ENCODE measurements around the gene CLOCK.

Gene CLOCK

DNA sequence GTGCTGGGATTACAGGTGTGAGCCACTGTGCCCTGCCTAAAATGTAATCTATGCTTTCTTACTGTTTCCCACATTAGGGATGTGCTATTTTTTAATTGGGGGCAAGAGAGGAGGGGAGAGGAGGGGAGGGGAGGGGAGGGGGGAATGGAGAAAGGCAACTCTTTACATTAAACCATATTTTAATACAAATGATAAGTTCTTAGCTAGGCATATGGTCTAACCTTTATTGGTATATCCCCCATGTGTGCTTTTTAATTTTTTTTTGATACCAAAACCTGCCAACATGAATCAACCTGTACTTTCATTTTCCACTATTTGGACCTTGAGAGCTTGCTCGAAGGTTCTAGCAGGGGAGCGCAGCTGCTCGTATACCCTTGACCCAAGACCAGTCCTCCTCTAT is 6.4 kb downstream of the CLOCK start:
- DNase-seq (ENCODE audit: low read depth in 1 of 2, low spot score in 1 of 2), result no peak

DNA sequence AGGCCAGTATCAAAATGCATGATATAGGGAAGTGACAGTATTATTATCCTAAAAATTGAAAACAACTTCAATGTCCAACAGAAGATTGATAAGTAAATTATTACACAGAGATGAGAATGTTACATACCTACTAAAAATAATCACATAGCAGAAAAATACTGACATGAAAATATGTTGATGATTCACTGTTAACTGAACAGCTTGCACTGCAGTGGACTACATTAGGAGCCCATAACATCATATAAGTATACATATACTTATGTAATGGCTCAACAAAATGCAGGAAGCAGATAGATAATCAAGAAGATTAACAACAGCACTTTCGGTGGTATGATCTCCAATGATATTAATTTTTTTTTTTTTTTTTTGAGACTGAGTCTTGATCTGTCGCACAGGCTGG is 7.1 kb downstream of the CLOCK start:
- DNase-seq (ENCODE audit: low read depth in 1 of 2, low spot score in 1 of 2), result no peak

DNA sequence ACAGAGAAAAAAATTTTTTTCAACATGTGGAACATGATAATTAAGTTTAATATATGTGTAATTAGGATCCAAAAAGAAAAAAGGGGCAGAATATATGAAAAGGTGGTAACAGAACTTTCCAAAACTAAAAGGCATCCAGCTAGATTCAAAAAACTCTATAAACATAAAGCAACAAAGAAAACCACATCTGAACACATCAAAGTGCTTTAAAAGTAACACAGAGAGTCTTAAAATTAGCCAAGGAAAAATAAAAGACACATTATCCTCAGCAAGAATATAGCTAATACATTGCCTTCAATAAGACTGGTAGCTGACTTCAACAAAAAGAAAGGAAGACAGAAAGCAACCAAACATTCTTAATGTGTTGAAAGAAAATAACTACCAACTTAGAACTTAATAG is 8.2 kb downstream of the CLOCK start:
- no peak for DNase-seq (ENCODE audit: low read depth in 1 of 2, low spot score in 1 of 2)

DNA sequence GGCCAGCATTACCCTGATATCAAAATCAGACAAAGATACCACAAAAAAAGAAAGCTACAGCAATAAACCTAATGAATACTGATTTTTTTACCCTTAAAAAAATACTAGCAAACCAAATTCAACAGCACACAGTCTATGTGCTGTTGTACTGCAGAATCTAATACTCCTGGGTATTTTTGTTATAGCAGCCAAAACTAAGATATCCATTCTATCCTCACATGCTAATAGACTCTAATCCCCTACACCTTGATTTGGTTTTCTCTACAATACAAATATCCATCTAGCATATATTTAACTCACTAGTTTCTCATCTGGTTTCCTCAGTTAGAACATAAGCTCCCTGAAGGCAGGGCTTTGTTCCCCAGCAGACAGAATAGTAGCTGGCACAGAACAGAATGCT is 12.4 kb downstream of the CLOCK start:
- DNase-seq (ENCODE audit: low read depth in 1 of 2, low spot score in 1 of 2), result no peak

DNA sequence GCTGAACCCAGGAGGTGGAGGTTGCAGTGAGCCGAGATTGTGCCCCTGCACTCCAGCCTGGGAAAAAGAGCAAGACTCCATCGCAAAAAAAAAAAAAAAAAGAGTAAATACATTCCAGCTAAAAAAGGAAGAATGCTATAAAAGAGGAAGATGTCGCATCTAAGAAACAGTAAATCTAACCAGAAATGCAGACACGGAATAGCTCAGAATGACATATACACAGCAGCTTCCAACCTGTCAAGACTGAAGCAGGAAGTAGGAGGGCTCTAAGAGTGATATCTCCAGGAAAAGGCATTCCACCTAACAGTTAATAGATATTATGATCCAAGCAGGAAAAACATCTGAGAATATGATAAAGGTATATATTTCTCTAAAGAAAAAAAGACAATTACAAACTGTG is 16.0 kb downstream of the CLOCK start:
- DNase-seq (ENCODE audit: low read depth in 1 of 2, low spot score in 1 of 2), result no peak

DNA sequence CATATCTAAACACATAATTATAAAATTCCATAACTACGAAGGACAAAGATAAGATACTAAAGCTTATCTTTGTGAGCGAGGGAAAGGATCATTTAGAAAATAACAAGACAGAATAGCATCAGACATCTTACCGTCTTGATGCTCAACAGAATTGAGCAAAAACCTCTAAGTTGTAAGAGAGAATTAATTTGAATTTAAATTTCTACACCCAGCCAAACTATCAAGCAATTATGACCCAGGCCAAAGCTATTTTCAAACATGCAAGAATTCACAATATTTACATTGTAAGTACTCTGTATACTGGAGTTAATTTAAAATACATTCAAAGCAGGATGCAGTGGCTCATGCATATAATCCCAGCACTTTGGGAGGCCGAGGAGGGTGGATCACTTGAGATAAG is 16.5 kb downstream of the CLOCK start:
- DNase-seq (ENCODE audit: low read depth in 1 of 2, low spot score in 1 of 2), result no peak

DNA sequence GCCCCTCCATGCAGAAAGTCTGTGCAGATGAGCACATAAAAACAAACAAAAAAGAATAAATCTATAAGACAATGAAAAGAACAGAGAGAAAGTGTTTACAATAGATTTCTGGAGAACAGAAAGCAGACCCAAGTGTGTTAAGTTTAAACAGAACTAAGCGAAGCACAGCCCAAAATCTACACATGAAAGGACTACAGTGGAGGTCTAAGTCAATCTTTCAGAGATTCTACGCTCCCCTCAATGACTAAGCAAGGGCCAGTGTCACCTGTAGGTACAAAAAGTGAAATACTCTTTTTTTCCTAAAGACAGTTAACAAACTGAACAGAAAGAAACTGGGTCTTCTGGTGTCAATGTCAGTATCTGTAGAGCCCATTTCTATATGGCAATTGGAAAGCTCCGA is 18.2 kb downstream of the CLOCK start:
- DNase-seq (ENCODE audit: low read depth in 1 of 2, low spot score in 1 of 2), result no peak

DNA sequence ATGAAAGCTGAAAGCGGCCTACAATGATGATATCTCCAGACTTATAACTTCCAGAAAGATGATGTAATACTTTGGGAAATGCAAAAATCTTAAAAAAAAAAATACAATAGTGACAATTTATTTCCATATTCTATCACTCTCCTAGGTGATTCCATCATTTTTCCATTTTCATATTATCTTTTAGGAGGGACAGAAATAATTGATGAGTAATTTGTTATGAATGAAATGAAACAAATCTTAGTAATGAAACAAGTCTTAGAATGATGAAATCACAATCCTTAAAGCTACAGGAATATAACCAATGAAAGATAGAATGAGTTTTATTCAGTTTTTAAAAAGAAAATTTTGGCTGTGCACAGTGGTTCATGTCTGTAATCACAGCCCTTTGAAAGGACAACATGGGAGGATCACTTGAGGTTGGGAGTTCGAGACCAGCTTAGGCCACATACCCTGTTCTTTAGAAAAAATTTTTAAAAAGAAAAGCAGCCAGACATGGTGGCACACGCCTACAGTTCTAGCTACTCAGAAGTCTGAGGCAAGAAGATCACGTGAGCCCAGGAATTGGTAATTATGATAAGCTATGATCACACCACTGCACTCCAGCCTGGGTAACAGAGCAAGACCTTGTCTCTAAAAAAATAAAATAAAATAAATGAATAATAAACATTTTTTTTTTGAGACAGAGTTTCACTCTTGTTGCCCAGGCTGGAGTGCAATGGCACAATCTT is 21.7 kb downstream of the CLOCK start:
- no peak for DNase-seq (ENCODE audit: low read depth in 1 of 2, low spot score in 1 of 2)

DNA sequence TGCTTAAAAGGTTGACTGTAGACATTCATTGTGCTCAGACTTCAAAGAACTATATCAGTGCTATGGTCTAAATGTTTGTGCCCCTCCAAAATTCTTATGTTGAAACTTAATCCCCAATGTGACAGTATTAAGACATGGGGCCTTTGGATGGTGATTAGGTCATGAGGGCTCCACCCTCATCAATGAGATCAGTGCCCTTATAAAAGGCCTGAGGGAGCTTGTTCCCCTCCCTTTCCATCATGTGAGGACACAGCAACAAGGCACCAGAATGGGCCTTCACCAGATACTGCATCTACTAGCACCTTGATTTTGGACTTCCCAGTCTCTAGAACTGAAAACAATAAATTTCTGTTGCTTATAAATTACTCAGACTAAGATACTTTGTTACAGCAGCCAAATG is 28.3 kb downstream of the CLOCK start:
- no peak for DNase-seq (ENCODE audit: low read depth in 1 of 2, low spot score in 1 of 2)

DNA sequence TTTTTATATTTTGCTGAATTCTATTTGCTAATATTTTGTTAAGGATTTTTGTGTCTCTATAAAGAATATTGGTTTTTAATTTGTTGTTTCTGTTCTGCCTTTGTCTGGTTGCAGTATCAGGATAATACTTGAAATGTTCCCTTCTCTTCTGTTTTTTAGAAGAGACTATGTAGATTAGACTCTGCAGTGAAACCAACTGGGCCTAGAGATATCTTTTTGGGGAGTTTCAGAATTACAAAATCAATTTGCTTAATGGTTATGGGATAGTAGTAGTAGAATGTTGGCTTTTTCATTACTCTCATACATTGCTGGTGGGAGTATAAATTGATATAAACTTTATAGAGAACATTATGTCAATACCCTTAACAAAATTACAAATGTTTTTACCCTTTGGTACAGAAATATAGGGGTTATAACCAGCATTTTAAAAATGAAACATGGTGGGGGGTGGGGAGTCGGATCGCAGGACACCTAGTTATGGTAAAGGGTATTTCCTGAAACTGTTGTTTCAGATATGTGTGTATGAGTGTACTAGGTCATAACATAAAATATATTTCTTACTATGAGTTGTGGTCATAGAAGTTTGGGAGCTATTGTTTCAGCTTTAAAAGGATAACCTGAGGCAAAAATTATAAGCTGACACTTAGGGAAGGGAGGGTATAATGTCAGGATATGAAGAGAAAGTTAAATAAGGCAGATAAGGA is 29.0 kb downstream of the CLOCK start:
- no peak for DNase-seq (ENCODE audit: low read depth in 1 of 2, low spot score in 1 of 2)

DNA sequence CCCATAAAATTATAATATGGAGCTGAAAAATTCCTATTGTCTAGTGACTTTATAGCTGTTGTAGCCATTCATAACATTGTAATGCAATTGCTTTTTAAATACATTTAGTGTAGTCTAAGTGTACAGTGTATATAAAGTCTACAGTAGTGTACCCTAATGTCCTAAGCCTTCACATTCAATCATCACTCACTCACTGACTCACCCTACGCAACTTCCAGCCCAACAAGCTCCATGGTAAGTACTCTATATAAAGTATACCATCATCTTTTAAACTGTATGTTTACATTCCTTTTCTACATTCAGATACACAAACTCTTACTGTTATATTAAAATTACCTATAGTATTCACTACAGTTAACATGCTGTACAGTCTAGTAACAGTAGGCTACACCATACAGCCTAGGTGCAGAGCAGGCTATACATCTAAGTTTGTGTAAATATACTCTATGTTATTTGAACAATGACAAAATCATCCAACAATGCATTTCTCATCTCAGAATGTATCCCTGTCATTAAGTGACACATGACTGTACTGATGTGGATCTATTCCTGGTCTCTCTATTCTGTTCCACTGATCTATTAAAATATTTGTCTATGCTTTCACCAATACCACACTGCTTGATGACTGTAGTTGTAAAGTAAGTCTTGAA is 33.7 kb downstream of the CLOCK start:
- no peak for DNase-seq (ENCODE audit: low read depth in 1 of 2, low spot score in 1 of 2)

DNA sequence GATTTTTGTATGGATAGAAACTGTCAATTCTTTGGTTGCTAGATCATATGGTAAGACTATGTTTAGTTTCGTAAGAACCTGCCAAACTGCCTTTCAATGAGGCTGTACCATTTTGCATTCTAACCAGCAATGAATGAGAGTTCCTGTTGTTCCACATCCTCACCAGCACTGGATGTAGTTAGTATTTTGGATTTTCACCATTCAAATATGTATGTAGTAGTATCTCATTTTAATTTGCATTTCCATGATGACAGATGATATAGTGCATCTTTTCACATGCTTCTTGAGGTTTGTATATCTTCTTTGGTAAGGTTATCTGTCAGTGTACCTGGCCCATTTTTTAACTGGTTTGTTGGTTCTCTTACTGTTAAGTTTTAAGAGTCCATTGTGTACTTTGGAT is 34.6 kb downstream of the CLOCK start:
- DNase-seq (ENCODE audit: low read depth in 1 of 2, low spot score in 1 of 2), result no peak

DNA sequence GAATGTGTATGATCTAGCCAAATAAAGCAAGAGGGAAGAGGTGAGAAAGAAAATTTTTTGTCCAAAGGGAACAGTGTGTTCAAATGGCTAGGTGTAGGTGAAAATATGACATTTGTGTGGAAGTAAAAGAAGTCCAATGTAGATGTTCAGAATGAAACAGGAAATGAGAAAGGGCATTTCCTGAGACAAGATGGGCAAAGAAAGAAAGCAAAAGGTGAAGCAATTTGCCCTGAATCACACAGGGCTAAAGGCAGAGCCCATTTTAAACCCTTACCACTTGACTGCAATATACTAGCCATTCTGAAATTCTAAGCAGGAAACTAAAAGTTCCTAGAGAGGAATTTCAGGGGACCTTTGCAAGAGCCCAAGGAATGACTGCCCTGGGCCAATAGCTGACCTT is 36.0 kb downstream of the CLOCK start:
- no peak for DNase-seq (ENCODE audit: low read depth in 1 of 2, low spot score in 1 of 2)

DNA sequence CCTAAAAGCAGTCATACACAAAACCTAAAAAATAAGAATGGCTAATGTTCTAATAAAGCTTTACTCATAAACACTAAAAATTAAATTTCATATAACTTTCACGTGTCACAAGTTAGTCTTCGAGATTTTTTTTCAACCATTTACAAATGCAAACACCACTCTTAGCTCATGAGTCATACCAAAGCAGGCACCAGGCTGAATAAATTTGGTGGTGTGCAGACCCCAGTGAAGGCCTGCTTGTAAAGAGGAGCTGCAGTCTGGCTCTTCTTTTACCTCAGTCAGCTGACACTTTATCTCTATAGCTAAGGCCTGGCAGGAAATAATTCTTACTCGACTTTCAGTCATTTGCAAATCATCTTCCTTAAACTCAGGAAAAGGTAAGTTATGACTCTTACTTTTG is 37.4 kb downstream of the CLOCK start:
- DNase-seq (ENCODE audit: low read depth in 1 of 2, low spot score in 1 of 2), result no peak

DNA sequence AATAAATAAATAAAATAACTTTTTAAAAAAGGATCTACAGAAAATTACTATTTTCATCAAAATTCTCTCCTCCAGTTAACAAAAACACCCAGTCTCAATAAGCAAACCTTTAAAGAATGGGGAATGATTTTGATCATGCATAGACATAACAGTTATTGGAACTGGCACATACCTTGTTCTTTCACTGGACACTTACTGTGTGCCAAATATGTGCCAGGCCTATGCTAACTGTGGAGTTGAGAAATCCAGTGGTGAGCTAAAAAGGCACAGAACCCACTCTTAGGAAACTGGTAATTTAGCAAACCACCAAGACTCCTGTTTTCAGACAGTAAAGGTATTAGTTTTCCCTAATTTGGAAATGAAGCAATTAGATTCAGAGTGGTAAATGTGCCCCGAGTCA is 39.1 kb downstream of the CLOCK start:
- no peak for DNase-seq (ENCODE audit: low read depth in 1 of 2, low spot score in 1 of 2)

DNA sequence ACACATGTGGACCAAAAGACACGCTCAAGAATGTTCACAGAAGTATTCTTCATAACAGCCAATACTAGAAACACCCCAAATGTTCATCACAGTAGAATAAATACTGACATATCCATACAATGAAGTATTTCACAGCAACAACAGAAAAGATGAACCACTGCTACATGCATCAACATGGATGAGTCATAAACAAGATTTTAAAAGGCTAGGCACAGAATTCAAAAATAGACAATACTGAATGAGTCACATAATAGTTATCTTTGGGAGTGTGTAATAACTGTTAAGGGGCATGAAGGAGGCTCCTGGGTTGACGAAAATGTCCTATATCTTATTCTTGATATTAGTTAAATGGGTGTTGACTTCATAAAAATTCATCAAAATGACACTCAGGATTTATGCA is 43.5 kb downstream of the CLOCK start:
- no peak for DNase-seq (ENCODE audit: low read depth in 1 of 2, low spot score in 1 of 2)

DNA sequence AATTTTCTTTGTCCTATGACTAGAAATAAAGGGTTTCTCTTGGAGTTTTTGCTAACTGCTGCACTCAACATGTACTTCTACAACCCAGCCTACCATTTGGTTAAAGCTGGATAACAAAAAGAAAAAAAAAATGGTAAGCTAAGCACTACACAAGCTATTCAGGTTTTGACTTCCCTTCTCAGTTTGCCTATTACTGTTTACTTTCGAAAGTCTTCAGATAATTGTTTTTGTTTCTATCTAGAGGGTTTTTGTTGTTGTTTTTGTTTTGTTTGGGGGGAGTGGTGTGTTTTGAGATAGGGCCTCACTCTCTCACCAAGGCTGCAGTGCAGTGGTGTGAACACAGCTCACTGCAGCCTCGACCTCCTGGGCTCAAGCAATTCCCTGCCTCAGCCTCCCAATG is 46.6 kb downstream of the CLOCK start:
- no peak for DNase-seq (ENCODE audit: low read depth in 1 of 2, low spot score in 1 of 2)

DNA sequence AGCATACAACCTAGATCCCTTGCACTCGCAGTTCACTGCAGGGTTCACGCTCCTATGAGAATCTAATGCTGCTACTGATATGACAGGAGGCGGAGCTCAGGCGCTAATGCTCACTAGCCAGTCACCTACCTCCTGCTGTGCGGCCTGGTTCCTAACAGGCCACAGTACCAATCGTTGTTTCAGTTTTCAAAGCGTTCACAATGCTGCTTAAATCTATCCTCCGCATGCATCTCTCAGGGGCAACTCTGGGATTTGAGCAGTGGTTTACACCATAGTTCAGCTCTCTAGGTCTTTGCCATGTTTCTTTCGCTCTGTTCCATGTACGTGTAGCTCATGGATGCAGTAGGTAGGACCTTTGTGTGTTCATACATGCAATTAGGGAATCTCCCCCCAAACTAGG is 47.2 kb downstream of the CLOCK start:
- DNase-seq (ENCODE audit: low read depth in 1 of 2, low spot score in 1 of 2), result no peak

DNA sequence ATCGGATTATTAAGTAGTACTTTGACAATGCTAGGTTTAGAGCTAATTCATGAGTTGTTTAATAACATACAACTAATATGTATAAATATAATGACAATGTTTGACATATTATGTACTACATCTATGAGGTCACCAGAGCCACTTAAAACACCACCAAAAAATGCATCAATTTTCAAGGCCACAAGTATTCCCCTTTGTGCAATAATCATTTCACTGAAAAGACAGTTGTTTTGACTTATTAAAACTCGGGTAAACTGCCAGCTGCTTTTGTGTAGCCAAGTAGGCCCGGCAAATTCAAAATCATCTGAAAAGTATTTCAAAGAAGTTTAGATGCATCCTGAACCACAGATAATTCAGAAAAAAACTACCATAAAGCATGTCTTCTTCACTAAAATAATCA is 48.7 kb downstream of the CLOCK start:
- no peak for DNase-seq (ENCODE audit: low read depth in 1 of 2, low spot score in 1 of 2)

DNA sequence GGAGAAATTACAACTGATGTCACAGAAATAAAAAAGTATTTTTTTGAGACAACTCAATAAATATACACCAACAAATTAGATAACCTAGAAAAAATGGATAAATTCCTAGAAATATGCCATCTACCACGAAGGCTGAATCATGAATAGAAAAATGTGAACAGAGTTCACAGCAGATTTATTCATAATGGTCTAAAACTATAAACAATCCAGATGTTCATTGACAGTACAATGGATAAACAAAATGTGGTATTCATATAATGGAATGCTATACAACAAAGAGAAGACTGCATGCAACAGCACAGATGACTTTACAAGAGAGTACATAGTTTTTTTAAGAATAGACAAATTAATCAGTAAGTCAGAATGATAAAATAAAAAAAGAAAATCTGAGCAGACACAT is 55.2 kb downstream of the CLOCK start:
- DNase-seq (ENCODE audit: low read depth in 1 of 2, low spot score in 1 of 2), result no peak

DNA sequence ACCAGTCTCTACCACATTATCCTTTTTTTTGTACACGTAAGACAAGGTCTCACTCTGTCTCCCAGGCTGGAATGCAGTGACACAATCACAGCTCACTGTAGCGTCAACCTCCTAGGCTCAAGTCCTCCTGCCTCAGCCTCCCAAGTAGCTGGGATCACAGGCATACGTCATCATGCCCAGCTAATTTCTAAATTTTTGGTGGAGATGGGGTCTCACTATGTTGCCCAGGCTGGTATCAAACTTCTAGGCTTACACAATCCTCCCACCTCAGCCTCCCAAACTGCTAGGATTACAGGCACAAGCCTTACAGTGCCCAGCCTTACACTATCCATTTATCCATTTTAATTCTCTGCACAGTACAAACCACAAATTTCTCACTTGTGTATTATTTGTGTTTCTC is 58.0 kb downstream of the CLOCK start:
- no peak for DNase-seq (ENCODE audit: low read depth in 1 of 2, low spot score in 1 of 2)

DNA sequence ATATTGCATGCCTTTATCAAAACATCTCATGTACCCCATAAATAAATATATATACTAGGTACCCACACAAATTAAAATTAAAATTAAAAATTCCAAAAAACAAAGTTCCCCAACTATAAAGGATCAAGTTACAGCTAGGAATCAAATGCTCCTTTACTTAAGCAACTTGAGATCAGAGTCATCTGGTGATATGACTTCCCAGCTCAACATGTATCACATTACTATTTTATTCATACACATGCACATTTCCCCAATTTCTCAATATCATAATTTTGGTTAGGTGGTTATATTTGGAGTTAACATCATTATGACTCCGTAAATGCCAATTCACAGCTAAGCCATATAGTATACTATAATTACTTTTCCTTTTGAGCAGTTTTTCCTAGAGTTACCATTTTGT is 60.9 kb downstream of the CLOCK start:
- no peak for DNase-seq (ENCODE audit: low read depth in 1 of 2, low spot score in 1 of 2)

DNA sequence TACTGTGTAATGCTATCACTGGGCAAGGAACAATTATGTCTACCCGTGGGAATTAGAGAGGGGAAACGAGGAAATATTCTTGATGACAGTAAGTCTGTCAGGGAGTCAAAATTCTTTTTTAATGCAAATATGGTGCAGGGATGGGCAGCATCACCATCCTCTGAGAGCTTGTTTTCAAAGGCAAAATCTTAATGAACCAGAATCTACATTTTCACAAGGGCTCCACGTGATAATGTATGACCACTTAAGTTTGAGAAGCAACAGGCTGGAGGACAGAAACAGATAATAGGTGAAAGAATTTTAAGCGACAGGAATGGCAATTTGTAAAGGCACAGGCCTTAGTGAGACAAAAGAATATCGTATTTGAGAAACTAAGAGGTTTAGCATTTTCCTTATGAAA is 63.4 kb downstream of the CLOCK start:
- DNase-seq (ENCODE audit: low read depth in 1 of 2, low spot score in 1 of 2), result no peak
